Measurements from ENCODE around the gene NR2C2AP.

NR2C2AP gene

DNA sequence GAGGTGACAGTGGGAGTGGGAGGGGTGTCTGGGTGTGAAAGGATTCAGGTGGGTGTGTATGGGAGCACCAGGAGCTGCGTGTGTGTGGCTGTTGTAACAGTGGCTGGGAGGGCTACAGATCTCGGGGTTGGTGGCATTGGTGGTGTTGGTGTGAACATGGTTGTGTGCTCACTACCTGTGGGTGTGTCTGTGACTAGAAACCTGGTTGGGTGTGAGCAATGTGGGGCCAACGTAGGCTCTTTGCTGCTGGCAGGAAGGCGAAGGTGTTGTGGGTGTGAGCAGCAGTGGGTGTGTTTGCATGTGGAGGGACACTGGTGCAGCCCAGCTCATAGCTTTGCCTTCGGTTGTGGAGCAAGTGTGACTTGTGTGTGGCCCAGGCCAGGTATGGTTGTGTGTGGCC lies 3.7 kb upstream of the NR2C2AP start:
- H2BK5ac ChIP-seq (ENCODE audit: low read depth, low read length, poor library complexity): no peak overlapping the region
- H3K4me1 ChIP-seq (ENCODE audit: control insufficient read depth in 1 of 2, insufficient read depth in 2 of 2, low read length in 2 of 2): peaks cover 5 to 7% of the 10 kb centered on the region in 2 experiments
- peak overlapping the region; percentile 23 for H3K4me3 ChIP-seq (ENCODE audit: low read depth, low read length)
- no peak overlapping the region for H2AK5ac ChIP-seq (ENCODE audit: low read length)
- no peak overlapping the region for H3K9ac ChIP-seq (ENCODE audit: low read length)
- no peak overlapping the region for H4K8ac ChIP-seq (ENCODE audit: low read depth, low read length)
- peaks cover 8% of the 10 kb centered on the region for H3K27me3 ChIP-seq (ENCODE audit: insufficient read depth, low read length)
- WGBS (ENCODE audit: extremely low coverage, insufficient coverage, insufficient read length): no CpG with 5 or more reads among the region's 5 CpGs
- H3K79me2 ChIP-seq (ENCODE audit: control insufficient read depth, insufficient read depth, low read length, poor library complexity): peaks cover 5% of the 10 kb centered on the region
- H3K79me1 ChIP-seq (ENCODE audit: low read length): peaks cover 5% of the 10 kb centered on the region
- H3K4me2 ChIP-seq (ENCODE audit: low read length): no peak overlapping the region
- no peak overlapping the region for H3K18ac ChIP-seq (ENCODE audit: low read length)
- no peak overlapping the region for H3K23ac ChIP-seq (ENCODE audit: low read length)
- H3K9me3 ChIP-seq (ENCODE audit: insufficient read depth, low read depth, low read length): peaks cover 6% of the 10 kb centered on the region
- H3K14ac ChIP-seq (ENCODE audit: low read length): no peak overlapping the region
- H3K27ac ChIP-seq (ENCODE audit: low read depth, low read length): no peak overlapping the region
- no peak overlapping the region for H4K12ac ChIP-seq (ENCODE audit: low read depth, low read length)
- no peak overlapping the region for H2AFZ ChIP-seq (ENCODE audit: insufficient read depth, low read length, poor library complexity)
- H4K91ac ChIP-seq (ENCODE audit: low read depth, low read length): no peak overlapping the region
- H2BK12ac ChIP-seq (ENCODE audit: low read length): no peak overlapping the region
- H3K36me3 ChIP-seq (ENCODE audit: control insufficient read depth in 1 of 2, insufficient read depth in 2 of 2, low read length in 2 of 2): peaks cover 0 to 3% of the 10 kb centered on the region in 2 experiments
- DNase-seq: no peak
- H2BK120ac ChIP-seq (ENCODE audit: insufficient read depth, low read length, poor library complexity): no peak overlapping the region
- no peak overlapping the region for H3K4ac ChIP-seq (ENCODE audit: low read depth, low read length)

DNA sequence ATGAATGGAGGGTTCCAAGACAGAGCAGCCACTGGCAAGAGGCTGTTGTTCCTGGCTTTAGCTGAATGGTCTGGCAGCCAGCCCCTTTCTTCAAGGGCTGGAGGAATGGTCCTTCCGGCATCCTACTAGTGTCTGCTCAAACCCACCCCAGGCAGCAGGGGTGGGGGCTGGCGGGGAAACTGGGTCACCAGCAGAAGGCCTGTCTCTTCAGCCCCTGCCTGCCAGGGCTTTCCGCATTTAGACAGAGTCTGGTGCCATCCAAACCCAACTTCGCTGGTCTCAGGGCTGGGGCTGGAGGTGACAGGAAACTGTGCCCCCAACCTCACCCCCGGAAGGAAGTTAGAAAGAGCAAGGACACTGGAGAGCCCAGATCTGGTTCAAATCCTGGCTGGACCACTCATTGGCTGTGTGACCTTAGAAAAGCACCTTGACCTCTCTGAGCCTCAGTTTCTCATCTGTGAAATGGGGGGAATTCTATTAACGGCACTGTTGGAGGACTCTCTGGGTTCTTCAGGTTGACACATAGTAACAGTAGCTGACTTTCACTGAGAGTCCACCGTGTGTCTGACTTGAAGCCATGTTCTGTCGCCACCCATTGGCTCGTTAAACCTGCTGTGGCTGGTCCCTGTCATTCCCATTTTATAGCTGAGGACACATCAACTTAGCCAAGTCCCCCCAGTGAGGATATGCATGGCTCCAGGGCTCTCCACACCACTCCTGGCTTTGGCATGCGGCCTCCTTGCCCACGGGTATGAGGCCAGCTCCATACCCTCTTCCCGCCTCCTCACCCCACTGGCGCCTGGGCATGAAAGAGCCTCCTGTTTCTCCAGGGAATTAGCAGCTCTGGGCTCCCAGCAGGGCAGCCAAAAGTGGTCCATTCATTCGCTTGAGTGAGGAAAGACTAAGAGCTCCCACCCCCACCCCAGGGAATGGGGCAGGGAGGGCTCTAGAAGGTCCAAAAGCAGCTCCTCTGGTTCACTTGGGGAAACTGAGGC lies 2.5 kb upstream of the NR2C2AP start:
- Histone ChIP-seq H3K4ac (ENCODE audit: low read depth, low read length) (no peak overlapping the region), H2AFZ (ENCODE audit: insufficient read depth, low read length, poor library complexity) (no peak overlapping the region), H3K18ac (ENCODE audit: low read length) (no peak overlapping the region), H3K9me3 (ENCODE audit: insufficient read depth, low read depth, low read length) (peaks cover 6% of the 10 kb centered on the region), H3K23ac (ENCODE audit: low read length) (no peak overlapping the region), H3K36me3 (ENCODE audit: control insufficient read depth in 1 of 2, insufficient read depth in 2 of 2, low read length in 2 of 2) (peaks cover 6% of the 10 kb centered on the region in 2 experiments), H3K4me3 (ENCODE audit: low read depth, low read length) (no peak overlapping the region), H2BK120ac (ENCODE audit: insufficient read depth, low read length, poor library complexity) (no peak overlapping the region), H3K4me1 (ENCODE audit: control insufficient read depth in 1 of 2, insufficient read depth in 2 of 2, low read length in 2 of 2) (peaks cover 5 to 7% of the 10 kb centered on the region in 2 experiments), H4K8ac (ENCODE audit: low read depth, low read length) (no peak overlapping the region), H3K9ac (ENCODE audit: low read length) (no peak overlapping the region), H3K4me2 (ENCODE audit: low read length) (no peak overlapping the region), H4K91ac (ENCODE audit: low read depth, low read length) (no peak overlapping the region), H3K27ac (ENCODE audit: low read depth, low read length) (no peak overlapping the region), H3K79me1 (ENCODE audit: low read length) (peaks cover 5% of the 10 kb centered on the region), H3K14ac (ENCODE audit: low read length) (no peak overlapping the region), H4K12ac (ENCODE audit: low read depth, low read length) (no peak overlapping the region), H3K27me3 (ENCODE audit: insufficient read depth, low read length) (no peaks in the 10 kb centered on the region), H2BK12ac (ENCODE audit: low read length) (no peak overlapping the region), H2AK5ac (ENCODE audit: low read length) (no peak overlapping the region), H2BK5ac (ENCODE audit: low read depth, low read length, poor library complexity) (no peak overlapping the region), H3K79me2 (ENCODE audit: control insufficient read depth, insufficient read depth, low read length, poor library complexity) (peaks cover 5% of the 10 kb centered on the region)
- WGBS (ENCODE audit: extremely low coverage, insufficient coverage, insufficient read length): no CpG with 5 or more reads among the region's 14 CpGs
- DNase-seq: no peak

DNA sequence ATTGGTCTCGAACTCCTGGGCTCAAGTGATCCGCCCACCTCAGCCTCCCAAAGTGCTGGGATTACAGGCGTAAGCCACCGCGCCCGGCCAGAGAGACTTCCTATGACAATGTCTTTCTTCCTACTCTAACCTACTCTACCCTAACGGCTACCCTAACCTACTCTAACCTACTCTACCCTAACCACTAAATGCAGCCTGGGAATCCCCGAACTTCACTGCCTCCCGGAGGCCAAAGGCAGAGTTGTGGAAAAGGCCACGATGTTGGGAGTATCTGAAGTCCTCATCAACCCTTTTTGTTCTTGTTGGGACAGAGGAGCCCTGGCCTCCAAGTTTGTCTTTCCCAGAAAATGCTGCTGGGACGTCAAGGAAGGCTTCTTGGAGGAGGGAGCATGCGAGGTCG lies 967 bp upstream of the NR2C2AP start:
- Histone ChIP-seq H3K4me2 (ENCODE audit: low read length) (no peak overlapping the region), H3K18ac (ENCODE audit: low read length) (no peak overlapping the region), H4K8ac (ENCODE audit: low read depth, low read length) (no peak overlapping the region), H3K4me3 (ENCODE audit: low read depth, low read length) (no peak overlapping the region), H3K79me2 (ENCODE audit: control insufficient read depth, insufficient read depth, low read length, poor library complexity) (peaks cover 5% of the 10 kb centered on the region), H3K14ac (ENCODE audit: low read length) (no peak overlapping the region), H2AK5ac (ENCODE audit: low read length) (no peak overlapping the region), H3K27me3 (ENCODE audit: insufficient read depth, low read length) (no peaks in the 10 kb centered on the region), H3K9me3 (ENCODE audit: insufficient read depth, low read depth, low read length) (peaks cover 8% of the 10 kb centered on the region), H4K12ac (ENCODE audit: low read depth, low read length) (no peak overlapping the region), H2BK12ac (ENCODE audit: low read length) (no peak overlapping the region), H3K79me1 (ENCODE audit: low read length) (peaks cover 5% of the 10 kb centered on the region), H3K27ac (ENCODE audit: low read depth, low read length) (no peak overlapping the region), H3K4ac (ENCODE audit: low read depth, low read length) (no peak overlapping the region), H3K4me1 (ENCODE audit: control insufficient read depth in 1 of 2, insufficient read depth in 2 of 2, low read length in 2 of 2) (peaks cover 5 to 7% of the 10 kb centered on the region in 2 experiments), H2BK120ac (ENCODE audit: insufficient read depth, low read length, poor library complexity) (no peak overlapping the region), H3K9ac (ENCODE audit: low read length) (no peak overlapping the region), H3K23ac (ENCODE audit: low read length) (no peak overlapping the region), H3K36me3 (ENCODE audit: control insufficient read depth in 1 of 2, insufficient read depth in 2 of 2, low read length in 2 of 2) (peaks cover 10 to 14% of the 10 kb centered on the region in 2 experiments), H4K91ac (ENCODE audit: low read depth, low read length) (no peak overlapping the region), H2BK5ac (ENCODE audit: low read depth, low read length, poor library complexity) (no peak overlapping the region), H2AFZ (ENCODE audit: insufficient read depth, low read length, poor library complexity) (no peak overlapping the region)
- no peak for DNase-seq
- WGBS (ENCODE audit: extremely low coverage, insufficient coverage, insufficient read length): no CpG with 5 or more reads among the region's 13 CpGs

DNA sequence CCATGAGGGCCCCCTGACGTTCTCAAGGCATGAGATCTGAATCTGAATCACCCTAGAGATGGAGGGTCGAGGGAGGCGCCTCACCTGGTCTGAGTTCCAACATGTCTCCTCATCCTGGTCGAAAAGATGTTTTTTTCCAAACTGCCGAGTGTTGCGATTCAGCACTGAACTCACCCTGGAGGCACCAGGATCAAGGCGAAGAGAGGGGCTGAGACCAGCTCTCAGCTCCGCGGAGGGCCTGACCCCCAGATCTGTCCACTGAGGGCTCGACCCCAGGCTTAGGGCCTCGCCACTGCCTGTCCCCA lies 555 bp downstream of the NR2C2AP start:
- no peak overlapping the region for H3K27ac ChIP-seq (ENCODE audit: low read depth, low read length)
- H3K36me3 ChIP-seq (ENCODE audit: control insufficient read depth in 1 of 2, insufficient read depth in 2 of 2, low read length in 2 of 2): peaks cover 25 to 28% of the 10 kb centered on the region in 2 experiments
- peak overlapping the region; percentile 74 for H4K91ac ChIP-seq (ENCODE audit: low read depth, low read length)
- peak overlapping the region; percentile 88 for H4K8ac ChIP-seq (ENCODE audit: low read depth, low read length)
- WGBS (ENCODE audit: extremely low coverage, insufficient coverage, insufficient read length): no CpG with 5 or more reads among the region's 11 CpGs
- no peak overlapping the region for H2AFZ ChIP-seq (ENCODE audit: insufficient read depth, low read length, poor library complexity)
- peak overlapping the region; percentile 84 for H3K14ac ChIP-seq (ENCODE audit: low read length)
- H3K4me3 ChIP-seq (ENCODE audit: low read depth, low read length): peak overlapping the region; percentile 67
- H3K23ac ChIP-seq (ENCODE audit: low read length): no peak overlapping the region
- H2BK5ac ChIP-seq (ENCODE audit: low read depth, low read length, poor library complexity): no peak overlapping the region
- peak overlapping the region; percentile 45 for H3K4ac ChIP-seq (ENCODE audit: low read depth, low read length)
- no peak overlapping the region for H2BK120ac ChIP-seq (ENCODE audit: insufficient read depth, low read length, poor library complexity)
- no peak for DNase-seq
- peaks cover 5% of the 10 kb centered on the region for H3K79me2 ChIP-seq (ENCODE audit: control insufficient read depth, insufficient read depth, low read length, poor library complexity)
- H2BK12ac ChIP-seq (ENCODE audit: low read length): no peak overlapping the region
- H3K18ac ChIP-seq (ENCODE audit: low read length): no peak overlapping the region
- H3K4me2 ChIP-seq (ENCODE audit: low read length): peak overlapping the region; percentile 88
- H3K27me3 ChIP-seq (ENCODE audit: insufficient read depth, low read length): no peaks in the 10 kb centered on the region
- H4K12ac ChIP-seq (ENCODE audit: low read depth, low read length): peak overlapping the region; percentile 5
- H3K9me3 ChIP-seq (ENCODE audit: insufficient read depth, low read depth, low read length): peaks cover 8% of the 10 kb centered on the region
- H3K79me1 ChIP-seq (ENCODE audit: low read length): peaks cover 5% of the 10 kb centered on the region
- H2AK5ac ChIP-seq (ENCODE audit: low read length): no peak overlapping the region
- peaks cover 5 to 7% of the 10 kb centered on the region in 2 experiments for H3K4me1 ChIP-seq (ENCODE audit: control insufficient read depth in 1 of 2, insufficient read depth in 2 of 2, low read length in 2 of 2)
- peak overlapping the region; percentile 84 for H3K9ac ChIP-seq (ENCODE audit: low read length)

Measured in trophoblast cell (in vitro differentiated cells and primary cell).